GM12864 (cell line): ENCODE data around the gene IGFBP6.

Source experiments
- DNase-seq: peaks from one replicate; pipeline ENCODE4 v3.0.0-alpha.2; 2011; ENCODE audit warnings: low read depth
- H3K4me3 ChIP-seq: 2 replicates; pipeline ENCODE4 v1.5.1; 2011; ENCODE audit warnings: mild to moderate bottlenecking, low read depth, low read length, control low read depth
- CTCF ChIP-seq: IDR thresholded peaks from 2 replicates; pipeline ENCODE4 v1.5.1; 2011; ENCODE audit warnings: low read depth, mild to moderate bottlenecking, moderate library complexity, low read length, control low read depth, inconsistent platforms; ENCODE audit errors: missing control alignments

Gene IGFBP6

GRCh38 chr12:53101266-53101665 is 3.8 kb downstream of the IGFBP6 start:
- no peak overlapping the region for H3K4me3 ChIP-seq
- no peak for TF ChIP-seq CTCF
- DNase-seq: no peak

DNA sequence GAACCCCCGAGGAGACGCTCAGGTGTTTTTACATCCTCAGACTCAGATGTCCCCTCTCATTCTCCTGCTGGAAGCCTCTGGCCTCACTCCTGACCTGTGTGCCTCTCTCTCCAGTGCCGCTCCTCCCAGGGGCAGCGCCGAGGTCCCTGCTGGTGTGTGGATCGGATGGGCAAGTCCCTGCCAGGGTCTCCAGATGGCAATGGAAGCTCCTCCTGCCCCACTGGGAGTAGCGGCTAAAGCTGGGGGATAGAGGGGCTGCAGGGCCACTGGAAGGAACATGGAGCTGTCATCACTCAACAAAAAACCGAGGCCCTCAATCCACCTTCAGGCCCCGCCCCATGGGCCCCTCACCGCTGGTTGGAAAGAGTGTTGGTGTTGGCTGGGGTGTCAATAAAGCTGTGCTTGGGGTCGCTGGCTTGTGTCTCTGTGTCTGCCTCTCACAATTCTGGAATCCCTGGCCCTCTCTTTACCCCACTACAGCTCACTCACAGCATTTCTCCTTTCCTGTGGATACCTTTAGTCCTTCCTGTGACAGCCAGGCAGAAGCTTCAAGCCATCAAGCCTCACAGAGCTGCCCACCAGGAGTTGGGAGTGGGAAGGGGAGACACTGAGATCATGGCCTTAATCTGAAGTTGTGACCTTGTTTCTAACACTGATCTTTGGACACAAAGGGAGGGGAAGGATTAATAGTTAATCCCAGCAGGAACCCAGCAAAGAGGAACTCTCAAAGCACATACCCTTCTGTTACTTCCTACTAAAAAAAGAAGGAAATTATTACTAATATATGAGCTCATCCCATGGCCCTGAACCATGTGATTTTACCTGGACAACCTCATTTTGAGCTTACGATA is 4.7 kb downstream of the IGFBP6 start:
- no peak overlapping the region for H3K4me3 ChIP-seq
- no peak for DNase-seq
- TF ChIP-seq CTCF: no peak

- DNase-seq: peak; percentile 44
- no peak for TF ChIP-seq CTCF
- H3K4me3 ChIP-seq: no peak within 1 kb of the TSS
Observed at GRCh38 chr12:53102883-53103807, 5.7 kb downstream of the IGFBP6 start, which contains the start of gene SOAT2. TSS of gene SOAT2 (plus strand) at chr12:53103486. CDS start at chr12:53103578, 92 bp downstream.

DNA sequence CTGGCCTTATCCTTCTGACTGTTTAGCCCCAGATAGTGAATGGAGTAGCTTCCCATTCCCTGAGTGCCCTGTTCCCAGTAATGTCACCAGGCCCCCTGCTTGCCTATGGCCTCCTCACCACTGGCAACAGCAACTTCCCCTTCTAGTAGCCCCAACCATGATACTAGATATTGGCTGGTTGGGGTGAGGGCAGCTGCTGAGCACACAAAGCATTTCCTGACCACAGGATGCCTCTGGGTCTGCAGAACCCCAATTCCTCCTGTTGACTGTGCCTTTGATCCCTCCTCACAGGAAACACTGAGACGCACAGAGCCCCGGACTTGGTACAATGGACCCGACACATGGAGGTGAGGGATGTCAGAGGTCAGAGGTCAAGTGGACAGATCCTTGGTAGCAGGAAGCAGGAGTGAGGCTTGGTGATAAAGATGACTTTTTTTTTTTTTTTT is 6.4 kb downstream of the IGFBP6 start:
- TF ChIP-seq CTCF: no peak
- H3K4me3 ChIP-seq: no peak overlapping the region
- no peak for DNase-seq

- TF ChIP-seq CTCF: no peak
- no peak overlapping the region for H3K4me3 ChIP-seq
- DNase-seq: no peak
Observed at GRCh38 chr12:53105256-53105655, 7.8 kb downstream of the IGFBP6 start.

DNA sequence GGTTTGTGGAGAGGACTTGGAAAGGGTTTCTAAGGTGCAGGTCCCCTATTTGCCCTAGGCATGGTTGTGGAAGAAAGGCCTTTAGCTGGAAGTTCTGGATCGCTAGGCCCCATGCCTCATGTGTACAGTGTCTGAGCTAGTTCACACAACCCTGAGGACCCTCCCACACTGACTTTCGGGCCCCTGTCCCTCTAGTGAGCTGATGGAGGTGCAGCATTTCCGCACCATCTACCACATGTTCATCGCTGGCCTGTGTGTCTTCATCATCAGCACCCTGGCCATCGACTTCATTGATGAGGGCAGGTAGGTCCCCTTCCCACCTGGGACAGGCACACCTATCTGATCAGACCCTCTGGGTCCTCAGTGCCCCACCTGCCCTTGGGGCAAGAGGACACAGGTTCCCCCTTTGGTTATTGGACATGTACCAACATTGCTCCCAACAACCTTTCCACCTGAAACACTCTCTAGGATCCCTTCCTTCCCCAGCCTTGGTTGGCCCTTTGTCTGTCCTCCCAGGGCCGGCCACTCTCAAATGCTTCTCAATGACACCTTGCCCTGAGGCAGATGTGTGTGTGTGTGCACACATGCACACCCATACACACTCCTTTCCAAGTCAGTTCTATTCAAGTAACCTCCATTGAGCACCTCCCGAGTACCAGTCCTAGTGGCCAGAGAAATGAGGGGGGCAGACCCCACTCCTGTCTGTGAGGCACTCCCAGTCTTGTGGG is 8.4 kb downstream of the IGFBP6 start:
- no peak overlapping the region for H3K4me3 ChIP-seq
- no peak for TF ChIP-seq CTCF
- no peak for DNase-seq
